ENCODE data around the gene TXNDC8.
A peak's percentile ranks its signal among the peaks of the same experiment; 100 is the strongest.

TXNDC8 gene

DNA sequence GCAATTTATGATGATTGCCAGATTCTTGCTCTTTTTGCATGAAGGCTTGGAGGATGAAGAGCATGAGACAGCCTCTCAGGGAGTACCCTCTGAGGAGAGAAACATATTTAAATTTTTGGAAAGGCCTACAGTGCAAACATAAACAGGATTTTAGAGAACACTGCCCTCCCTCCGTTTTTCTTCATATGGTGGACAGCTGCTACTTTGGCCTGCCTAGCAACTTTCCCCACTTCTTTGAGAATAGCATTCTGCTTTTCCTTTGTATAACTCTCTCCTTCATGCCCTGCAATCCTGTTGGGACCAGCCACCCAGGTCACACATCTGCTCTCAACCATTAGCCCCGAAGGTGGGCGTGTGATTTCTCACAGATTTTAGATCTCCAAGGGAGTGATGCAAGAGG lies 60.9 kb downstream of the TXNDC8 start:
- DNase-seq = no peak

DNA sequence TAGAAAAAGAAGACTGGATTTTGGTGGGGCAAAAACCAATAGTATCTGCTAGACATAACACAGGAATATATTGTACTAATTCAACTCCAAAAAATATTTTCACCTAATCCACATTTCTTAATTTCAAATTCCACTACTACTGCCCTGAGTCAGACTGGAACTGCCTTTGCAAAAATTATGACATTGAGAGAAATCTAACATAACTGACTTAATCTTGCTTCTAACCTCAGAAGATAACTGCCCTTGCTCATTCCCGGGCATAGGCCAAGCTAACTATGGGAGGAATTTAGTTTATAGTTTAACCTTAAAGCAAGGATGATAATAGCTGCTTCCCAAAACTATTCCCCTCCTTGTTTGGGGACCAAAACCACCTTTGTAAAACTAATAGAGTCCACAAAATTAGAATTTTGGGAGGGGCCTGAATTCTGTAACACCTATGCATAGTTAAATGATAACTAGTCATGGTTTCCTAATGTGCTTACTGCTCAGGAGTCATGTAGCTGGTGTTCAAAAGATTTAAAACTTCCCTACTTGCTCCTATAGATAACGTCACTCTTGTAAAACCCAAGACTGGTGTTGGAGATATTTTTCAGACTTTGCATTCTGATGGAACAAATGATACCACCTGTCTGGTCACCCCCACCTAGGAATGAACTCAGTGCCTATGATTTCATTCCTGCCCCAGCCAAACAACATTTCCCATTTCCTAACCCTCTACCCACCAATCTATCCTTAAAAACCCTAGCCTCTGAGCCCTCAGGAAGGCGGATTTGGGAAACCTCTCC lies 67.3 kb downstream of the TXNDC8 start:
- DNase-seq = no peak

DNA sequence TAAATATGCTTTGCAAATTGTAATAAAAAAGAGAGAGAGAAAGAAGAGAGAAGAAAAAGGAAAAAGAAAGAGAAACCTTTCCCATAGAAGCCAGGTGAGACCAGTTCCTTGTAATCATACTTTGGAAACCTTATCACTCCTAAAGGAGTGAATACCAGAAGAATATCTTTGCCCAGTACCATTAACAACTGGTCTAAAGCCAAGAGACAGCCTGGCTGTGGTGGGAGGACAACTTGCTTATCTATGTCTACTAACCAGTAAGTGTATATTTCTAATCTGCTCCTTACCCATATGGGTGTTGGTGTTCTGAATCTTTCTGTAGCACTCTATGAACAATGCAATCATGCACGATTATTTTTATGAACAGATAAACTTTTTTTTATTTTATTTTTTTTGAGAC lies 70.9 kb downstream of the TXNDC8 start:
- peak; percentile 58 for DNase-seq

DNA sequence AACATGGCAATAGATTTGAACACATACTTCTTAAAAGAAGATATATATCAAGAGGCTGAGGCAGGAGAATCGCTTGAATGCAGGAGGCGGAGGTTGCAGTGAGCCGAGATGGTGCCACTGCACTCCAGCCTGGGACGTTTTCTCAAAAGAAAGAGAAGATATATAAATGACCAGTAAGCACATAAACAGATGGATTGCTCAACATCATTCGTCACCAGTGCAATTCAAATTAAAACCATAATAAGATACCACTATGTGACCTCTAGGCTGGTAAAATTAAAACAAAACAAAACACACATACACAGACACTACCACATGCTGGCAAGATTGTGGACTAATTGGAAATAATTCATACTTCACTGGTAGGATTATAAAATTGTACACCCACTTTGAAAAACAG lies 76.0 kb downstream of the TXNDC8 start:
- DNase-seq = no peak

DNA sequence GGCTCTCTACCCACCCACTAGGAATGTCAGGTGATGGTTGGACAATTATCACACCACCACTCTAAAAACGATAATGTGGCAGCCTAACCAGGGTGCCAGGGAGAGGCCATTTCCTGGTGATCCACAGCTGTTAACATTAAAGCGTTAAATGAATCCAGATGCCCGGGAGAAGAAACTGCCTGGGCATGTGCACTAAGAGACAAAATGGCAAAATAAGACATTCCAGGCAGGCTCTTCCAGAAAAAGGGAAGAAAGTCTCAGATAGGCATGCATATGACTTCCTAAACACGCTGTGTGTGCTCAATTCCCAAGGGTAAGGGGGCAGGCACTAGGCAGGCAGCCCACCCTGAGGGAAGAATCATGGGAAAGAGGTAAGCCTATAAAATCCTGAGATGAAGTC lies 76.8 kb downstream of the TXNDC8 start:
- DNase-seq = no peak

GRCh38 chr9:110259566-110259965 lies 78.1 kb downstream of the TXNDC8 start:
- no peak for DNase-seq

GRCh38 chr9:110258690-110259091 lies 79.0 kb downstream of the TXNDC8 start:
- no peak for DNase-seq

- no peak for DNase-seq
These were observed 79.7 kb downstream of the TXNDC8 start for GRCh38 chr9:110257956-110258355.

- peak; percentile 66 for DNase-seq
These were observed 80.4 kb downstream of the TXNDC8 start for GRCh38 chr9:110257097-110257841.

DNA sequence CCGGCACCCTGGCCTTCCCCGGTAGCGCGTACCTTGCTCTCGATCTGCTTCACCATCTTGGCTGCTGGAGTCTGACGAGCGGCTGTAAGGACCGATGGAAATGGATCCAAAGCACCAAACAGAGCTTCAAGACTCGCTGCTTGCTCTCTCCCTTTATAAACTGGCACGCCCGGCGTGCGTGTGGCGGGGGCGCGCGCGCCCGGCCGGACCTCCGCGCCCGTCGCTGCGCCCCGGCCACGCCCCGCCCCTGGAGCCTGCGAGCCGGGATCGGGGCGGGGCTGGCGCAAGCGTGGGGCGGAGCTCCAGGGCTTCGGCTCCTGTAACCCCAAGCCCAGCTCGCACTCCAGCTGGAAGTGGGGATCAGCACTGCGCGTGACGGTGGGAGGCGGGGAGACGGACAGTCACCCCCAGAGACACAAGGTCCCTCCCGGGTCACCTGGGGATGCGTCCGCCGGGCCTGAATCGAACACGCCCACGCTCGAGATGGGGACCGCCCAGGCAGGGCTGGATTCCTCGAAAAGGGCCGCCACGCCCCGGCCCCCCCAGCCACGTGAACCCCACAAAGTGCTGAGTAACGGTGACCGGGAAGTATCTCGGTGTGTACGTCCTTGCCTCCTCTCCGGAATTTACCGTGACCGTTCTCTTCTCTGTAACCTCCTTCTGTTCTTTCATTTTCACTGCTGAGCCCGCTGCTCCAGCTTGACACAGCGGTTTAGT lies 81.1 kb downstream of the TXNDC8 start, which contains the start of gene TXN:
TXN (minus strand) TSS at position 128 of the 717 bp plus-strand sequence; CDS start at position 56, 72 bp downstream.
- DNase-seq = peak; percentile 97

- peak; percentile 62 for DNase-seq
These were observed 81.9 kb downstream of the TXNDC8 start for GRCh38 chr9:110255463-110256379.

DNA sequence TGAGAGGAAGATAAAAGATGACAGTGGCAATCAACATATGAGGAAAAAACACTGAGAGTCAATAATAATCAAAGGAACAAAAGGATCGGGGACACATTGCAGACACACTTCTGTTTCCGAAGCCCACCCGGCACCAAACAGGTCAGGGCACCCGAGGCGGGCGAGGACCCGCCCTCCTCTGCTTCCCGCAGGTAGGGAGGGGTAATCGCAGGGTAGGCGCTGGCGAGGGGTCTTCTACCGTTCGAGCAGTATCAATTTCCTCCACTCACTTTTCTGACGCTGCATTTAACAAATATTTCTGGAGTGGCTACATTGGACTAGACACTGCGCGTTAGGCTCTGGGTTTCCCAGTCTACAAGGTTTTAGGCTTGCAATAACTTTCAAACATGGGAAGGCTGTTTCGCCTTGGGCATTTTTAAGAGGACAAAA lies 82.6 kb downstream of the TXNDC8 start:
- DNase-seq = no peak

DNA sequence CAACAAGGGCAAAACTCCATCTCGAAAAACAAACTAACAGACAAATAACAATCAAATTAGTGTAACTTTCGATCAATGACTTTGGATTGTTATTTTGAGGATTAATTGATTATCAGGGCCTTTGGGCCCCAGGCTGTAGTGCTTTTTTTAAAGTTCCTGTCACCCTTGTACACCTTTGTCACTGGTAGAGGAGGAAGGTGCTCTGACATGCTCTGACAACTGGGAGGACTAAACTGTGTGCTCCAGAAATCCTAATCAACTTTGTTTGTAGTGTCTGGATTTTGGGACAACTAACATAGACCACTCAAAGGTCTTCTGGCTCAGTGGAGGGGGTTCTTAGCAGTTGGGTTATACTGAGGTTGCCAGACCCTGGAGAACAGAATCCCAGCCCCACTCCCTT lies 83.2 kb downstream of the TXNDC8 start:
- no peak for DNase-seq

Data from OCI-M1 (cell line).